Activated CD4-positive, alpha-beta T cell treated with anti-CD3 and anti-CD28 coated beads for 24 hours (primary cell): Measurements from ENCODE around the gene CIT.
A peak's percentile ranks its signal among the peaks of the same experiment; 100 is the strongest.
"Not testable (repeated sequence)": the region's sequence is repeated elsewhere in the genome, so short reads cannot be mapped to it uniquely, and the experiment has no call there.

Experiments
- DNase-seq, 2 donors: peaks; one replicate each; pipeline ENCODE4 v3.0.0-alpha.2; 2020; ENCODE audit warnings: low read depth in 2 of 2

CIT gene, protein sequence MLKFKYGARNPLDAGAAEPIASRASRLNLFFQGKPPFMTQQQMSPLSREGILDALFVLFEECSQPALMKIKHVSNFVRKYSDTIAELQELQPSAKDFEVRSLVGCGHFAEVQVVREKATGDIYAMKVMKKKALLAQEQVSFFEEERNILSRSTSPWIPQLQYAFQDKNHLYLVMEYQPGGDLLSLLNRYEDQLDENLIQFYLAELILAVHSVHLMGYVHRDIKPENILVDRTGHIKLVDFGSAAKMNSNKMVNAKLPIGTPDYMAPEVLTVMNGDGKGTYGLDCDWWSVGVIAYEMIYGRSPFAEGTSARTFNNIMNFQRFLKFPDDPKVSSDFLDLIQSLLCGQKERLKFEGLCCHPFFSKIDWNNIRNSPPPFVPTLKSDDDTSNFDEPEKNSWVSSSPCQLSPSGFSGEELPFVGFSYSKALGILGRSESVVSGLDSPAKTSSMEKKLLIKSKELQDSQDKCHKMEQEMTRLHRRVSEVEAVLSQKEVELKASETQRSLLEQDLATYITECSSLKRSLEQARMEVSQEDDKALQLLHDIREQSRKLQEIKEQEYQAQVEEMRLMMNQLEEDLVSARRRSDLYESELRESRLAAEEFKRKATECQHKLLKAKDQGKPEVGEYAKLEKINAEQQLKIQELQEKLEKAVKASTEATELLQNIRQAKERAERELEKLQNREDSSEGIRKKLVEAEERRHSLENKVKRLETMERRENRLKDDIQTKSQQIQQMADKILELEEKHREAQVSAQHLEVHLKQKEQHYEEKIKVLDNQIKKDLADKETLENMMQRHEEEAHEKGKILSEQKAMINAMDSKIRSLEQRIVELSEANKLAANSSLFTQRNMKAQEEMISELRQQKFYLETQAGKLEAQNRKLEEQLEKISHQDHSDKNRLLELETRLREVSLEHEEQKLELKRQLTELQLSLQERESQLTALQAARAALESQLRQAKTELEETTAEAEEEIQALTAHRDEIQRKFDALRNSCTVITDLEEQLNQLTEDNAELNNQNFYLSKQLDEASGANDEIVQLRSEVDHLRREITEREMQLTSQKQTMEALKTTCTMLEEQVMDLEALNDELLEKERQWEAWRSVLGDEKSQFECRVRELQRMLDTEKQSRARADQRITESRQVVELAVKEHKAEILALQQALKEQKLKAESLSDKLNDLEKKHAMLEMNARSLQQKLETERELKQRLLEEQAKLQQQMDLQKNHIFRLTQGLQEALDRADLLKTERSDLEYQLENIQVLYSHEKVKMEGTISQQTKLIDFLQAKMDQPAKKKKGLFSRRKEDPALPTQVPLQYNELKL (N-terminal part only)

DNA sequence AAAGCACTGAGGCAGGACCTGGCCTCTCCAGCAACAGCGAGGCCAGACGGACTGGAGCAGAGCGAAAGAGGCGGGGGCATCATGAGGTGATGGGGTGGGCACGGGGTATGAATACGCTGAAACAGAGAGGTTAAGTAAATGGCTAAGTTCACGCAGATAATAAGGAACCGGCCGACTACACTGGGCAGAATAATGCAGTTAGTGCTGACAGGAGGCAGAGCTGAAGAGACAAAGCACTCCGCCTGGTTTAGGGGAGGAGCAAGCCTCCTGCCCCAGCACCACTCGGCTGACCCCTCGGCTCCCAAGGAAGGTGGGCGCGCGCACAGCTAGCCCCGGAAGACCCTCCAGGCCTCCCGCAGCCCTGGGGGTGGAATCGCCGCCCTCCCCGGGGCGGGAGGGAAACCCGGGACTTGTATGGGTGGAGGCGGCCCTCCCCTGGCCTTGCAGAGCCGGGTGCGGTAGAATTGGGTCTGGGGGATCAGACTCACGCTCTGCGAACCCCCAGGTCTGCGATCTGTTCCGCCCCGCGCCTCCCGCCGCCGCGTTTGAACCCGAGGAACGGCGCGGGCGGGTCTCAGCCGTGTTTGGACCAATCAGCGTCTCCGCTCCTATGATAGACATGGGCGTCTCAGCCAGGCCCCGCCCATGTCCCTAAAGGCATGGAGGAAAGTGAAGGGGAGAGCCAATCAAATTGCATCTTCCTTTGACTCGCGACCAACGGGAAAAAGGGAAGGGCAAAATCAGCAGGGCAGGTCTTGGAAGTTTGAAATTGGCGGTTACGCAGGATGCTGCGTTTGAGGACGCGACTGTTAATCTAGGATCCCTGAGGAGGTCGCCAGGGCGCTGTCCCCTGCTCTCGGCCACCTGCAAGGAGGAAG, at the start of gene CIT:
CIT (minus strand) TSS at position 560 of the 878 bp plus-strand sequence. CDS start 1,152 bp downstream, outside the sequence.
- peak; percentile 81 to 82 for DNase-seq

DNA sequence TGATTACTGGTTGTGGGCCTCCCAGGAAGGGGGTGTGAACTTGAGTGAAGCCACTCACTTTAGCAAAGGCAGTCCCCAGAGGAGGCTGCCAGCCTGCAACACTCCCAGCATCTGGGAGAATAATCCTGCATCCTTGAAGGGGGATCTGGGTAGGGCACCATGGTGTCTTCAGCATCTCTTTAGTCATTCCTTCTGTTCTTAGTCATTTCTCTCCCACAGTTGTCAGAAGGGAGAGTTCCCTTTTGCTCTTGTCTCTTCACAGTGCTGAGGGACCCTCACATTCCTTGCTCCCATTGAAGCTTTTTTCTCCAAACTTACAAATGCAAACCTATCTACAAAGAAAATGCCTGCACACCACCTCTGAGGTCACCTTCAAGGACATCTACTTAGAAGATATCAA, 48.1 kb upstream of the CIT start:
- no peak for DNase-seq

DNA sequence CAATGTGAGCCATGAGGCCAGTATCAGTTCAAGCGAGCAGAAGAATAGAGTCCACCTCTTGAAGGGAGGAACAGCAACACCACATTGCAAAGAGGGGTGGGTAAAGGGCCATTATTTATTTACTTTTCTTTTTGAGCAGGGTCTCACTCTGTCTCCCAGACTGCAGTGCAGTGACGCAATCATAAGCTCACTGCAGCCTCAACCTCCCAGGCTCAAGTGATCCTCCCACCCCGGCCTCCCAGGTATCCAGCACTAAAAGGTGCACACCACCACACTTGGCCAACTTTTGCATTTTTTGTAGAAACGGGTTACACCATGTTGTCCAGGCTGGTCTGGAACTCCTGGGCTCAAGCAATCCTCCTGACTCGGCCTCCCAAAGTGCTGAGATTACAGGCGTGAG, 42.9 kb upstream of the CIT start:
- no peak for DNase-seq

DNA sequence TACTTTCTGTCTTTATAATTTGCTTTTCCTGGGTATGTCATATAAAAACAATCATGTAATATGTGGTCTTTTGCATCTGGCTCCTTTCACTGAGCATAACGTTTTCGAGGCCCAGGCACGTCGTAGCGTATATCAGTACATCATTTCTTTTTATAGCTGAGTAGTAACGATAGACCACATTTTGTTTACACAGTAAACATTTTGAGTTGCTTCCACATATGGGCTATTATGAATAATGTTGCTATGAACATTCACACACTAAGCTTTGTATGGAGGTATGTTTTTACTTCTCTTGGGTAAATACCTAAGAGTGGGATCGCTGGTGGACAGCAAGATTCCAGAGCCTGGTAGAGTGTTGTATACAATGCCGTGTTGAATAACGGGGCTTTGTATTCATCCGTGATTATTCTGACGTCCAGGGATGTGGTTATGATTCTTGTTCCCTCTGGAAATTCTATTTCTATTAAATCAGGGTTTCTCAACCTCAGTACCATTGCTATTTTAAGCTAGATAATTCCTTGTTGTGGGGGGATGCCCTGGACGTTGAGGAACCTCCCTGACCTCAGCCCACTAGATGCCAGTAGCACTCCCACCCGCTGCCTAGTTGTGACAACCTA, 38.9 kb upstream of the CIT start:
- DNase-seq = no peak

DNA sequence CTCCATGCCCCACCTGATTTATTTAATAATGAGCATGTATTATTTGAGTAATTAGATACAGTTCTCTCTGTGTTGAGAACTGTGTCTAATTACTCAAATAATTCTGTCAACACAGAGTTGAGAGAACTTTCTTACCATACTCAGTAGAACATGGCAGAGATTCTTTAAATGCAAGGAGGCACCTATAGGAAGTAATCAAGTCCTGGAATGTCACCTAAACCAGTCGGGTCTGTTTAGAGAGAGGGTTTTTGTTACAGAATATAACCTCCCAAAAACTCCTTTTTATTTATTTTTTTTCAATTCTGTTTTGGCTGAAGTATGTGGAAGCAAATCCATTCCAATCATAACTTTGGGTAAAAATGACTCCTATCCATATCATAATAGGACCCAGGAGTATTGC, 37.5 kb upstream of the CIT start:
- DNase-seq = no peak

DNA sequence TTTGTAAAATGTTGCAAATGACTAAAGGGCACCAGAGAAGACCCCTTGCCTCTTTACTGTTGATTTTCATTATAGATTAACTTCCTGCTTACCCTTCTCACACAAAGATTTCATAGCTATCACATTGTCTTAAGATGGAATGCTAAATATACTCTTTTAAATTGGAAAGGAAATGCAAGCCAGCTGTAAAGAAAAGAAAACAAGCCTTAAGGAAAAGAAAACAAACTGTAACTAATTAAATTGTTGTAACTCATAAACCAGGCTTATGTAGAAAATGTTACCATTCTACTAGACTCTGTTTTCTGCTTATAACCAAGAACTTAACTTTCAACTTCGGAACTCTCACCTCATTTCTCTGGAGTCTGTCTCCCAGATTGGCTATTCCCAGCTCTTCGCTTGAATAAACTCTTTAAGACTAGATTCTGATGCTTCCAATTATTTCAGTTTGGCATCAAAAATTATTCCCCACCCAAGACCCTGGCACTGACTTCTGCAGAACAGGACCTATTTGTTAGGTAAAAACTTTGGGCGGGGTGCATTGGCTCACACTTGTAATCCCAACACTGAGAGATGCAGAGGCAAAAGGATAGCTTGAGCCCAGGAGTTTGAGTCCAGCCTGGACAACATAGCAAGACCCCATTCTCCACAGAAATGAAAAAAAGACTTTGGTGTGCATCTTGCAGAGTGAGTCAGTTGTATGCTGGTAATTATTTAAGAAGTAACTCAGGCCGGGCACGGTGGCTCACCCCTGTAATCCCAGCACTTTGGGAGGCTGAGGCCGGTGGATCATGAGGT, 36.6 kb upstream of the CIT start:
- no peak for DNase-seq

DNA sequence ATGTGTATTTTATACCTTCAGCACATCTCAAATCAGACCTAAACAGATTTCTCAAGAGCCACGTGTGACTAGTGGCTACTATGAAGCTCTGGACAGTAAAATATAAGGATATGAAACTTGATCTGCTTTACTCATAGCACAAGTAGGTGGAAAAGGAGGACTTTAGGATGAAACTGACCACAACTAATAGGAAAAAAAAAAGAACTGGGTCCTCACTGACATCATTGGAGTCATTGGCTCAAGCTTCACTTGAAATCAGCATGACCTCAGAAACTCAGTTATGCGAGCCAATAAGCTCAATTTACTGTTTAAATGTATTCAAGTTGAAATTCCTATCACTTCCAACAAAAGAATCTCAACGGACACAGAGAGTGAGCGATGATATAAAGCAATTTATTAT, 34.1 kb upstream of the CIT start:
- DNase-seq = no peak

DNA sequence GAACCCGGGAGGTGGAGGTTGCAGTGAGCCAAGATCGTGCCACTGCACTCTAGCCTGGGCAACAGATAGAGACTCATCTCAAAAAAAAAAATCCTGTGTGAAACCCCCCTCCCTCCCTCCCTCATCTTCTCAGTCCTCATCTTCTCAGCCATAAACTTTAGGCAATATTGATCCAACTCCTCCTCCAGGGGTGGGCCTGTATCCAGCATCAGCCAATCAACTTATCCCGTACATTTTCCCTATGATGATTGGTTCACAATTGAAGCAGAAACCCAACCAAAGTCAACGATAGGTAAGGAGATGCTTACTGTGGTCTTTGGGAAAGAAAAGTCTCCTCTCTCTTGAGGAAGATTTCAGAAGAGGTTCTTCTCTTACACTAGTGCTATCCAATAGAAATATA, 33.5 kb upstream of the CIT start:
- no peak for DNase-seq

DNA sequence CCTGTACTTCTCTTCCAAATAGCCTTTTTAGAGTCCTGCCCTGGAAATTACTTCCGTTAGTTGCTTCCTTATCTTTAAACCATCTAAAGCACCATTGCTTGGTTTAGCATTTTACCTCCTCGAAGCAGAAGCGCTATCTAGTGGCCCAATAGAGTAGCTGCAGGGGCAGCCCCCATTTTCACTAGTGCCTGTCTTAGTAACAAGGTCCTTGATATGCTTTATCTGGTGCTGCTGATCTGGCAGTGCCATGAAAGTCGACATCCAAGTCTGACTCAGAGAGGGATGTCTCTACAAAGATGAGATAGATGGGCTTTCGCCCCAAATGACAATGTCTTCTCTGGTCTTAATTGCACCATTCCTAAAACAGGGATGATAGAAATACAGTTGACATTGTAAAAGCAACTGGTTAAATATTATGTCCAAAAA, 25.0 kb upstream of the CIT start:
- DNase-seq = peak; percentile 60 to 71

DNA sequence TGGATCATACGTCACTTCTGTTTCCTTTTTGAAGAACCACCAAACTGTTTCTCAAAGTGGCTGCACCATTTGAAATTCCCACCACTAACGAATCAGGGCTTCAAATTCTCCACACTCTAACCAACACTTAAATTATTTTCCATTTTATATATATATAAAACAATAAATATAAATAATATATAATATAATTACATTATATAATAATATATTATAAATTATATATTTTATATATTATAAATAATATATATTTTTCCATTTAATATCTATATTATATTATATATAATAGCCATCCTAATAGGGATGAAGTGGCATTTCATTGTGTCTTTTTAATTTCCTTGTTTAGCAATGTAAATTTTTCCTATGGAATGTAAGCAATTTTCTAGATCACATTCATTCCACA, 24.6 kb upstream of the CIT start:
- DNase-seq = no peak

DNA sequence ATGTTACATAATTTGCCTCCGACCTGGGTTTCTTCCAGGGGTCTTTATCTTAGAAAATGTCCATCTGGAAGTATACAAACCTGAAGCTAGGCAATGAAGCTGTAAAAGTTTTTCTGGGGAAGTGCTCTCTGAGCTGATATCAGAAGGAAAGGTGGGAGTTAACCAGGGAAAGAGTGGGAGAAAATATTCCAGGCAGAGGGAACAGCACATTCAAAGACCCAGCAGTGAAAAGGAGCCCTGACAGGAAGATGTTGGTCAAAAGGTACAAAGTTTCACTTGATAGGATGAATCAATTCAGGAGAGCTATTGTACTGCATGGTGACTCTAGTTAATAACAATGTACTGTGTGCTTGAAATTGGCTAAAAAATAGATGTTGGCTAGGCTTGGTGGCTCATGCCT, 17.8 kb upstream of the CIT start:
- DNase-seq = no peak

DNA sequence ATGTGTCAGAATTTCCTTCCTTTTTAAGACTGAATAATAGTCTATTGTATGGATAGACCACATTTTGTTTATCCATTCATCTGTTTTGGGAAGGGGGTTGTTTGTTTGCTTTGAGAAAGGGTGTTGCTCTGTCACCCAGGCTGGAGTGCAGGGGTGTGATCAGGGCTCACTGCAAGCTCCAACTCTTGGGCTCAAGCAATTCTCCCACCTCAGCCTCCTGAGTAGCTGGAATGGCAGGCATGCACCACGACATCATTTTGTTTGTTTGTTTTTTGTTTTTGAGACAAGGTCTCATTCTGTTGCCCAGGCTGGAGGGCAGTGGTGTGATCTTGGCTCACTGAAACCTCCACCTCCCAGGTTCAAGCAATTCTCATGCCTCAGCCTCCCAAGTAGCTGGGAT, 15.5 kb upstream of the CIT start:
- not testable (repeated sequence) for DNase-seq

DNA sequence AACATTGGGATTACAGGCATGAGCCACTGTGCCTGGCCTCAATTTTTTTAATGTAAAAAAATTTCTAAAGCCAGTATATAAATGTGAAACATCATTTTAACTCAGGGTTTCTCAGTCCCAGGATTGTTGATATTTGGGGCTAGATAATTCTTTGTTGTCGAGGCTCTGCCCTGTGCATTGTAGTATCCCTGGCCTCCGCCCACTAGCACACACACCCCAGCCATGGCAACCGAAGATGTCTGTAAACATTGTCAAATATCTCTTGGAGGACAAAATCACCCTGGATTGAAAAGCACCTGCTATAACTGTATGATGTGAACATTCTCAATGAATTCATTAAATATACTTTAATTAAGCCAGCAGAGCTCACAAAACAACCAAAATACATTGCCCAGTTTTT, 8.4 kb upstream of the CIT start:
- DNase-seq = no peak

DNA sequence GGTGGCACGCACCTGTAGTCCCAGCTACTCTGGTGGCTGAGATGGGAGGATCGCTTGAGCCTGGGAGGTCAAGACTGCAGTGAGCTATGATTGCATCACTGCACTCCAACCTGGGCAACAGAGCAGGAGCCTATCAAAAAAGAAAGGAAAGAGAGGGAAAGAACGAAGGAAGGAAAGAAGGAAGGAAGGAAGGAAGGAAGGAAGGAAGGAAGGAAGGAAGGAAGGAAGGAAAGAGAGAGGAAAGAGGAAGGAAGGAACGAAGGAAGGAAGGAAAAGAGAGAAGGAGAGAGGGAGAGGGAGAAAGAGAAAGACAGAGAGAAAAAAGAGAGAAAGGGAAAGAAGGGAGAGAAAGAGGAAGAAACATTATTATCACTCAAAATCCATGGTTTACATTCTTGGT, 6.7 kb upstream of the CIT start:
- not testable (repeated sequence) for DNase-seq

DNA sequence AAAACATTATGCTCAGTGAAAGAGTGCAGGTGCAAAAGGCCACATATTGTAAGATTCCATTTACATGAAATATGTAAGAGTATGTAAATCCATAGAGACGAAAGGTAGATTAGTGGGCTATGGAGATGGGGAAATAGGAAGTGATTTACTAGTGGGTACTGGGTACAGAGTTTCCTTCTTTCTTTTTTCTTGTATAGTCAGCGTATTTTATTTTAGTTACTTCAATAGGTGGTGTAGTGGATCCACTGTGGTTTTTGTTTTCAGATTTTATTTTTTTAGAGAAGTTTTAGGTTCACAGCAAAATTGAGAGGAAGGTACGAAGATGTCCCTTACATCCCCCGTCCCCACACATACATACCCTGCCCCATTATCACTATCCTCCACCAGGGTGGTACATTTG, 6.1 kb upstream of the CIT start:
- no peak for DNase-seq

DNA sequence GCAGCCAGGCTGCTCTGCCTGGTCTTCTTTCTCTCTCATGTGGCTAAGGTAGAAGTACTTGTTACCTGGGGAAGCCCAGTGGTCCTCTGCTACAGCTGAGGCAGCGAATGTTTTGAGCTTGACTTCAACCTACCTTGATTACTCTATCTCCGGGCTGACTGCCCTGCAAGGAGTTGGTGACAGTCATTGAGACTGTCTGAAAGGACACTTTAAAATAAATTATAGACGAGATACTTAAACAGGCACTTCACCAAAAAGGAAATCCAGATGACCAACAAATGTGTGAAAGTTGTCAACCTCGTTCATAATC, 474 bp upstream of the CIT start:
- DNase-seq = no peak

DNA sequence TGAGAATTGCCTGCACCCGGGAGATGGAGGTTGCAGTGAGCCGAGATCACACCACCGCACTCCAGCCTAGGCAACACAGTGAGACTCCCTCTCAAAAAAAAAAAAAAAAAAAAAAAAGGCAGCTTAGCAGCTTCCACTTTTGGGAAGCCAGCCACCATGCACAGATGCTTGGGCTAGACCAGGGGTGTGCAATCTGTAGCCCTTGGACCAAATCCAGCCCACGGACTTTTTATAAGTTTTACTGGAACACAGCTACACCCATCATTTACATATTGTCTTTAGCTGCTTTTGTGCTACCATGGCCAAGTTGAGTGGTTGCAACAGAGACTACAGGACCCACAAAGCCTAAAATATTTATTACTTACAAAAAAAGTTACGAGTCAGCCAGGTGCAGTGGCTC, 6.7 kb downstream of the CIT start:
- DNase-seq = no peak

DNA sequence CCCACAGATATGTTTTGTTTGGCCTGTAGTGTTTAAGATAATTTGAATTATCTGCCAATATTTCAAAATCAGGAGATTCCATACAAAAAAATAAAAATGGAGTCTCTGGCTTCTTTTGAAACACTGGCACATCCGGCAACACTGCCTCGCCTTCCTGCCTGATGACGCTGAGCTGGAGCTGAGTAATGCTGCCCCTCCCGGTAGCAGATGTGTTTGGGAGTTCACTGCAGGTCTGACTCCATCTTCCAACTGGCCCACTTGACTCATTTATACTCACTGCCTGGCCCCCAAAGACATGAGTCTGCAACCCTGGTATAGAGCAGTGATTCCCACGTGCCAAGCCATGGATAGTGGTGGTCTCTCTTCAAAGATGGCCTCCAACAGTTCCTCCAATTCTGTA, 7.4 kb downstream of the CIT start:
- DNase-seq = no peak

DNA sequence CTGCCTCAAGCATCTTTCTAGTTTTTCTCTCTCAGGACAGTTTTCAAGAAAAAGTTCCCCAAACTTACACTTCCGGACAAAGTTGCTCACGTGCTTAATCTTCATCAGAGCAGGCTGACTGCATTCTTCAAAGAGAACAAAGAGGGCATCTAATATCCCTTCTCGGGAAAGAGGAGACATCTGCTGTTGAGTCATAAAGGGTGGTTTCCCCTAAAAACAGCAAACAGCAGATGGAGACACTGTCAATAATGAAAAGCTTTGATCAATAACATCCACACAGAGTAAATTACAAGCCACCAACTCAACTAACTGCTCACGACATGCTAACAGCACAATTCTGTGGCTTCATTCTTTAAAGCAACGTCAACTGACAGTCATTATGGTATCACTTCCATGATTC, 8.1 kb downstream of the CIT start:
- DNase-seq = no peak

DNA sequence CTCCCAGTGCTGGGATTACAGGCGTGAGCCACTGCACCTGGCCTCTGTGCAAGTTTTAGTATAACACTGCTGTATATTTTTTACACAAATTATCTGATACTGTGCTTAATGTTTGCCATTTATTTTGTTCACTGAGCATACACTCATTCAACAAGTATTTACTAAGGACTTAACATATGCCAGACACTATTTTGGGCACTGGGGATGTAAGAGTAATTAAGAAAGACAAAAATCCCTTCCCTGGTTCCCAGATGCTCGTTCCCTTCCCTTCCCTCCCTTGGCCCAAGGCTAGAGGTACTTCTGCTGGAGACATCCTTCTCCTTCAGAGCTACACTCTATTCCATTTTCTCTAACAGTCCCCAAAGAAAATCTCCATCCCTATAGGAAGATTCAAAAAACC, 12.5 kb downstream of the CIT start:
- DNase-seq = no peak
